ENCODE data around the gene FAM168A. TPM values are rescaled to one million over a fixed set of nuclear protein-coding genes. Genes with fewer than 3 reads are reported as not detected.
A peak's percentile ranks its signal among the peaks of the same experiment; 100 is the strongest.
"Not testable (repeated sequence)": the region's sequence is repeated elsewhere in the genome, so short reads cannot be mapped to it uniquely, and the experiment has no call there.

The FAM168A gene
- total RNA-seq, 1 donor from 2014 or later: 9.7 TPM

DNA sequence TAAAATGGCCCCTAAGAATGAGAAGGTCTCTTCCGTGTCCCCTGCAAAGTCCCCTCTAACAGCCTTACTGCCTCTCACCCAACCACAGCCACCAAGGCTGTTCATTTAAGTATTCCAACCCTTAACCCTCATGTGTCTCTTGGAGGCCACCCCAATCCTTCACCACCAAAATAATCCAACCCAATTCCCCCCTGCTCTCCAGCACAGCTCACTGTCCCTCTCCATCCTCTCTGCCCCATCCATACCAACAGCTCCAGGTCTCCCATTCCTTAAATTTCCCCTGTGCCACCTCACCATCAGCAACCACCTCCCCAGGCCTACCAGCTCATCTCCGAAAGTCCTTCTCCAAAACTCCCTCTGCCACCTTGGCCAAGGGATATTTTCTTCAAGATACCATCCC is 1.4 kb downstream of the FAM168A start:
- DNase-seq (ENCODE audit: low read depth in 2 of 2): no peak

DNA sequence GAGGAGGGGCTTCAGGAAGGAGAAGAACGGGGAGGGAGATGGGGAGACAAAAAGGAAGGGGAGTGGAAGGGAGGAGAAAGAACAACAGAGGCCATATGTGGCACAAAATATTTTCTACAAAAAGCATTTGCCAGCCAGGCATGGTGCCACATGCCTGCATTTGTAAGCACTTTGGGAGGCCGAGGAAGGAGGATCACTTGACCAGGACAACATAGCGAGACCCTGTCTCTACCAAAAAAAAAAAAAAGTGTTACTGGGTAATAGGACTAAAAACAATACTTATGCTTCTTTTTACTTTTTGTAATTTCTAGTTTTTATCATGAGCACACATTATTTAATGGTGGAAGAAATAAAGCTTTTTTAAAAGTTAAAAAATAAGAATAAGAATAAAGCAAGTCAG is 5.3 kb downstream of the FAM168A start:
- no peak for DNase-seq (ENCODE audit: low read depth in 2 of 2)

DNA sequence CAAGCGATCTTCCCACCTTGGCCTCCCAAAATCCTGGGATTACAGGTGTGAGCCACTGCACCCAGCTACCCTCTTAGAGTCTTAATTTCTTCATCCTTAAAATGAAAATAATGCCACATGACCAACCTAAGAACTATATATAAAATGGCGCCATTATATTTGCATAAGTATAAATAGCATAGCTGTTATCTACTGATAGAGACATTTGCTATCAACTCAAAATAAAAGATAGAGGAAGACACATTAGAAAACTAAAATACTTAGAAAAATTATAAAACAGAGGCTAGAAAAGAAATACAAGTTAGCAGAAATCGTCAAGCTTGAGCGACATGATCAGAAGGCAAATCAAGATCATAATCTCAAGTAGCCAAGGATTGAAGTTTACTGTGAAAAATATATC is 6.2 kb downstream of the FAM168A start:
- DNase-seq (ENCODE audit: low read depth in 2 of 2): no peak

DNA sequence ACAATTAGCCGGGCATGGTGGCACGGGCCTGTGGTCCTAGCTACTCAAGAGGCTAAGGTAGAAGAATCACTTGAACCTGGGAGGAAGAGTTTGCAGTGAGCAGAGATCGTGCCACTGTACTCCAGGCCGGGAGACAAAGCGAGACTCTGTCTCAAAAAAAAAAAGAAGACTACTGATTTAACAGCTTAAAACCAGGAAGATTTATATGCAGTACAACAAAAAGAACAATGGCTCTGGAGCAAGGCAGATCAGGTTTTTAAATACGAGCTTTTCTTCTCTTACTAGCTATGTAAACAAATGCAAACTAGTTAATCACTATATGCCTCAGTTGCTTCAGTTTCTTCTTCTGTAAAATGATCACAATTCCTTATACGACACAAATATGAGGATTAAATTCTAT is 6.9 kb downstream of the FAM168A start:
- DNase-seq (ENCODE audit: low read depth in 2 of 2): no peak

DNA sequence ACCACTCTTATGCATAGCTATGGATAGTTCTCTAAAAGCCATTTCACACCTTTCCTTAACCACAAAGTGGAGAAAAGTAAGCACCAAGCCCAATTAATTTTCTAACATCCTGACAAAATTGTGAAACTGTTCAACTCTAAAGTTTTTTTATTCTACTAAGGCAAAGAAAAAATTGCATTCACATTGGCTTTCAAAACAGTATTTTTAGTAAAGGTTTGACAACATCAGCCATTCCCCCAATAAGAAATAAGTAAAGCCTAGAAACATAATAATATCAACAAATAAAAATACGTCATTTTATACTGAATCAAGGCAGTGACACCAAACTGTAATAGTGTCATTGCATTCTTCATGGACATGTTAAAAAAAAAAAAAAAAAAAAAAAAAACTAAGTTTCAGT is 11.1 kb downstream of the FAM168A start:
- no peak for DNase-seq (ENCODE audit: low read depth in 2 of 2)

DNA sequence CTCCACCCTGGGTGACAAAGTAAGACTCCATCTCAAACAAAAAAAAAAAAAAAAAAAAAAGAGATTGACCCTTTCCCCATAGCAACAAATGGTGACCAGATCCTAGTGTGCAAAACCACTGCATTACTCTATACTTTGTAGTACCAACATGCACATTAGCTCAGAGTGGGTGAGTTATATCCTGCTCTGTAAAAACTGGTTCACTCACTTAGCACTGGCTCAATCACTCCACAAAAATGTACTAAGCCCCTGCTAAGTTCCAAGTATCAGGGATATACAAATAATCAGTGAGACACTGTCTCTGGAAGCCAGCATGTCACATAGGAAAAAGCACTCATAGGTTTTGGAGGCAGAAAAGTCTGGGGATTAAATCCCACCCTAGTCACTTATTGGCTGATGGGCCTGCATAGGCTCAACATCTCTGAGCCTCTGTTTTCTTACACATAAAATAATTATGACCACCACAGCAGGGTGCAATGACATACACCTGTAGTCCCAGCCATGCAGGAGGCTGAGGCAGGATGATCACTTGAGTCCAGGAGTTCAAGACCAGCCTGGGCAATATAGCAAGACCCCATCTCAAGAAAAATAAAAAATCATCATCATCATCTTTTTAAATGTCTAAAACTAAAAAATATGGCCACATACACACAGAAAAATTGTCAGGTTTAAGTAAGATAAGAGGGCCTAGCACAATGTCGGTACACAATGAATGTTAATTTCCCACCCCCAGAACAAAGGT is 11.9 kb downstream of the FAM168A start:
- peak in 1 of 2 donors; percentile 6 for DNase-seq (ENCODE audit: low read depth in 2 of 2)

DNA sequence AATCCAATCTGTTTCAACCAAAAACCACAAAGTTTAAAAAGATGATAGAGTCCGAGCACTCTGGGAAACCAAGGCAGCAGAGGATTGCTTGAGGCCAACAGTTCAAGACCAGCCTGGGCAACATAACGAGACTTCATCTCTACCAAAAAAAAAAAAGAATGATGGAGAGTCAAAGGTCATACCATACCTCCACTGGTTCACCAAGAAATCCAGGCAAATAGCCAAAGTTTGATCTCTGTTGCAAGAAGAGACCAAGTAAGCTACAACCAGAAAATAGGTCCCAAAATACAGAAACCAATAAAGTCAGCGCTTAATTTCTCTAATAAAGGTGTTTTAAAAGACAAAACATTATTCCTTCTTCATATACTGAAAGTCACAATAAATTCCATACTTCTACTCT is 13.1 kb downstream of the FAM168A start:
- DNase-seq (ENCODE audit: low read depth in 2 of 2): no peak

DNA sequence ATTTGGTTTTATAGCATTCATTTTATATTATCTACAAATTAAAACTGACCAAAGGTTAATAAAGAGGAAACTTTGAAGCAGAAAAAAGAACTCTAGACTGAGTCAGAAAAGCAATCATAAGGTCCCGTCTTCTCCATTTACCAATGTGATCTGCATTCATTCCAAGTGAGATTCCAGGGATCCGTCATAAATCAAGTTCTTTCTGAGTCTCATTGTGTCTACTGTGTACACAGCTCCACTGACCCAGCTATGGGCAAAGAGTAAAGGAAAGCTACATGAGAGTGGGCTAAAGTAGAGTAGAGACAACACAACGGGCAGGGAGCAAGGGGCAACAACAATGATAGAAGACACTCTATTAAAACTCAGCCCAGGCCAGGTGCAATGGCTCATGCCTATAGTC is 15.3 kb downstream of the FAM168A start:
- no peak for DNase-seq (ENCODE audit: low read depth in 2 of 2)

DNA sequence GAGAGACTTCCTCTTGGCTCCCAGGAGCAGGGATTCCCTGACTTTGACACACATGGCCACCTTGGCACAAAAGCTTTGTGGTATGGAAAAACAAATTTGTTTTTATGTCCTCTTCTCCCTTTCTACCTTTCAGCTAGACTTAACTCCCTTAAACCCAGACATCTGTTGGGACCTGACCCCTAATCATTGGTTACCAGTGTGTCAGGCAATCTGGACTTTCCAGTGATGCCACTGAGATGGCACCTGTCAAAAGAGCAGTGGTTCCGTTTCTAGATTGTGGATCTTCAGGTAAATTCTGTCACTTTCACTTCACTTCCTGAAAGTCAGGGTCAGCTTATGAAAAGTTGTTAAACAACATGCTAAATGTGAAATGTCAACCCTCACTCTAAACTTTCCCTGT is 17.2 kb downstream of the FAM168A start:
- not testable (repeated sequence) for DNase-seq (ENCODE audit: low read depth in 2 of 2)

DNA sequence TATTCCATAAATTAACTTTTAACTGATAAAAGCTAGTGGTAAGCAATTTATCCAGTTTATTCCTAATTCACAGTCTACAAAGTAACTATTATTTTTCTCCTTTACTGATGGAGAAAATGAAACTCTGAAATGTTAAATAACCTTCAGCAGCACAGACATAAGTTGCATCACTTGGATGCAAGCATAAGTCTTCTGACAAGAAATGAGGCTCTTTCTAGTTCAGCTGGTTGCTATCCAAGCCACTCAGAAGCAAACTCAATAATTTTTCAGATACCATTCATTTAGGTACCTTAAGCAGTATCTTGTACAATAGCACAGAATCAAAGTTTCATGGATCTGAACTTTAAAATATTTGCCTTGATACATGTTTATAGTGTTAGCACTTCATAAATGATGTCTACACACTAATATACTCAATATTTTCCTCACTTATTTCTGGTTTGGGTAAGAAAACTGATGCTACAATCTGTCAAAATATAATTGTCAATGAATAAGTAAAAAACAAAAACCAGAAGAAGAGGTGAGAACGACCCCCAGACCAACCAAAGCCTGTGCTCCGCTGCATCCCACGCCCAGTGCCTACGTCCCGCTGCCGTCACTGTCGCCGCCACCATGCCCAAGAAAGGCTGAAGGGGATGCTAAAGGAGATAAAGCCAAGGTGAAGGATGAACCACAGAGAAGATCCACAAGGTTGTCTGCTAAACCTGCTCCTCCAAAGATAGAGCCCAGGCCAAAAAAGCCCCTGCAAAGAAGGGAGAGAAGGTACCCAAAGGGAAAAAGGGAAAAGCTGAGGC is 18.1 kb downstream of the FAM168A start:
- DNase-seq (ENCODE audit: low read depth in 2 of 2): no peak

DNA sequence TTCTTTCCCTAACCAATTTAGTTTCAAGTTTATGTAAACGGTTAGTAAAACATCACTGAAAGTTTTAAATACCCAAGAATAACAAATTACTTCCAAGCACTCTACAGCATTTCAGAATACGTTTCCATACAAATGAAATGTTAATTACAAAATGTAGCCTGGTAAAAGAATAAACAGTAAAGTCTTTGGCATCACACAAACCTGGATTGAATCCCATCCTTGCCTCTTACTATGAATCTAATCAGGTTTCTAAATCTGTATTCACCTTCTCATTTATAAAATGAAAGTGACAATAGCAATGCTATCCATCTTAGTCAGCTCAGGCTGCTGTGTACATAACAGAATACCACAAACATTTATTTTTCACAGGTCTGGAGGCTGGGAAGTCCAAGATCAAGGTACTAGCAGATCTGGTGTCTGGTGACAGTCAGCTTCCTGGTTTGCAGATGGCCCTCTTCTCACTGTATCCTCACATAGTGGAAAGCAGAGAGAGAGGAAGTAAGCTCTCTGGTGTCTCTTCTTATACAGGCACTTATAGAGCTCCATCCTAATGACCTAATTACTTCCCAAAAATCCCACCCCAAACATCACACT is 19.2 kb downstream of the FAM168A start:
- no peak for DNase-seq (ENCODE audit: low read depth in 2 of 2)

DNA sequence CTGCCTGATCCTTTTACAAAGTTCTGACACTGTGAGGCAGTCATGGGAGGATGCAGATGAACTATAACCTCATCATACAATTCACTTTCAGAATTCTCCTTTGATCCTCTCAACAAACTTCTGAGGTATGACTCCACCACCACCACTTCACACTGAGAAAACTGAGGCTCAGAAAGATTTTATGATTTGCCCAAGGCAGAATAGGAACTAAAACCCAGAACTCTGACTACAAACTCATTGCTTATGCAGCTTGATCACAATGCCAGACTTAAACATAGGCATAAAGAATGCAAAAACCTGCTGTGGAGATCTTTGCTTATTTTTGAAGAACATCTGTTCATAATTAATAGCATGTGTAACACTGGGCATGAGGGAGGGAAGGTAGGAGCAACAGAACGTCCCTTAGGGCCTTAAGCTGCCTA is 20.4 kb downstream of the FAM168A start:
- no peak for DNase-seq (ENCODE audit: low read depth in 2 of 2)

DNA sequence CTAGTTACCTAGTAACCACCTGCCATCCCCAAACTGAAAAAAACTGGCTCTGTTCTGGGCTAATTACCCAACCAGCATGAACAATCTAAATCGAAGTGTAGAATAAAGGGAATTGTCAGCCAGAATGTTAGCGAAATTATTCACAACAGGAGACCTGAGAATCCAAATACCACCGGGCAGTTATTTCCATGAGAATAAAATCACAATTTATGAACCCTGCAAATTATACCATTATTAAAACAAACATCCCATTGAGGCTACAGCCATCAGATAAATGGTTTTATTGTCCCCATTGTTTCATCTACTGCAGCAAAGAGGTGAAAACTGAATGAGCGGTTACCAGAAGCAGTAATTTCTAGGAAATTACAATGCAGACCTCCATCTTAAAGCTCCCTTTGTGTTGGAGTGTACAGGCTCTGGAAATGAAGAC is 21.7 kb downstream of the FAM168A start:
- DNase-seq (ENCODE audit: low read depth in 2 of 2): no peak

DNA sequence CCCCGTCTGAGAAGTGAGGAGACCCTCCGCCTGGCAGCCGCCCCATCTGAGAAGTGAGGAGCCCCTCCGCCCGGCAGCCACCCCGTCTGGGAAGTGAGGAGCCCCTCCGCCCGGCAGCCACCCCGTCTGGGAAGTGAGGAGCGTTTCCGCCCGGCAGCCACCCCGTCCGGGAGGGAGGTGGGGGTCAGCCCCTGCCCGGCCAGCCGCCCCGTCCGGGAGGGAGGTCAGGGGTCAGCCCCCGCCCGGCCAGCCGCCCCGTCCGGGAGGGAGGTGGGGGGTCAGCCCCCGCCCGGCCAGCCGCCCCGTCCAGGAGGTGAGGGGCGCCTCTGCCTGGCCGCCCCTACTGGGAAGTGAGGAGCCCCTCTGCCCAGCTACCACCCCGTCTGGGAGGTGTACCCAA is 25.9 kb downstream of the FAM168A start:
- DNase-seq (ENCODE audit: low read depth in 2 of 2): not testable (repeated sequence)

DNA sequence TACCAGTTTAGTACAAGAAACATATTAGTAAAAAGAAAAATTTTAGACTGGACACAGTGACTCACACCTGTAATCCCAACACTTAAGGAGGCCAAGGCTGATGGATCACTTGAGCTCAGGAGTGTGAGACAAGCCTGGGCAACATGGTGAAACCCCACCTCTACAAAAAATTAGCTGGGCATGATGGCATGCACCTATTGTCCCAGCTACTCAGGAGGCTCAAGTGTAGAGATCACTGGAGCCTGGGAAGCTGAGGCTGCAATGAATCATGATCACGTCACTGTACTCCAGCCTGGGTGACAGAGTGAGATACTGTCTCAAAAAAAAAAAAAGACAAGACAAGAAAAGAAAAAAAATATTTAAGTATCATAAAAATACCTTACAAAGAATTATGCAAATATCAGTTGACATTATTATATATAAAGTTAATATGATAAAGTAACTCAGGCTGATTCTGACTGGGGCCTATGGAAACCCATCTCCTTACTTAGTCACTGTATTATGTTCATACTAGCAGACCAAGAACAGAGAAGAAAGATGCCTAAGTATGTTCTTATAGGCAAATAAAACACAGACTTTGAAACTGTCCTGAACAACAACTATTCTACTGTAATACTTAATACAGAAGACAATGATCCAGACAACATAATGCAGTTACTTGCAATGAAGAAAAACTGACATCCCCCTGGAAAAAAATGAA is 27.3 kb downstream of the FAM168A start:
- peak in 1 of 2 donors; percentile 70 for DNase-seq (ENCODE audit: low read depth in 2 of 2)

DNA sequence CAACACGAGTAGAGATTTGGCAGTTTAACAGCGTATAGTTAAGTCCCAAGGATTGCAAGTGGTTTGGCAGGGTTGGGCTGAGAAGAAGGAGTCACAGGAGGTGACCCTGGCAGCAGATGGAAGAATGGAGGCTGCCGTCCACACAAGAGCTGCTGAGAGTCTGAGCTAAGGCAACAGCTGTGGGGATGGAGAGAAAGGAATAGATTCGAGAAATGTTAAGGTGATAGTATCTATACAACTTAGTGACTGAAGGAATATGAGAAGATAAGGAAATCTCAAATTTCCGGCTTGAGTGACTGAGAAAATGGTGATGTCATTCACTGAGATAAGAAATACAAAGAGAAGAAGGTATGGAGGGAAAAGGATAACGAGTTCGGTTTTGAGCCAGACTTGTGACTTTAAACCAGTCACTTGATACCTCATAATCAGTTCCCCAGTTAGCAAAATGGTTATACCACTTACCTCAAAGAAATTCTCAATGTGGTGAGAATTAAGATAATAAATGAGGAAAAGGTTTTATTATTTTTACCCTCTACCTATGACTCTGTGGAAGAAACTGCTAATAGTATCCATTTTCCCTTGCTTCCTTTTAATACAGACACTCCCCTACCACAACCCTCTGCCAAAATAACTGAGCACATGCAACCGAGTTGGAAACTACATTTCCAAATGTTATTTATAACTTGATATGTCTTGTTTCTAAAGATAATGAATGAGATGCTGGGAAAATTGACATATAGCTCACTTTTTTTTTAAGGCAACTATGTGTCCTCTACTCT is 30.7 kb downstream of the FAM168A start:
- peak in 1 of 2 donors; percentile 14 for DNase-seq (ENCODE audit: low read depth in 2 of 2)

DNA sequence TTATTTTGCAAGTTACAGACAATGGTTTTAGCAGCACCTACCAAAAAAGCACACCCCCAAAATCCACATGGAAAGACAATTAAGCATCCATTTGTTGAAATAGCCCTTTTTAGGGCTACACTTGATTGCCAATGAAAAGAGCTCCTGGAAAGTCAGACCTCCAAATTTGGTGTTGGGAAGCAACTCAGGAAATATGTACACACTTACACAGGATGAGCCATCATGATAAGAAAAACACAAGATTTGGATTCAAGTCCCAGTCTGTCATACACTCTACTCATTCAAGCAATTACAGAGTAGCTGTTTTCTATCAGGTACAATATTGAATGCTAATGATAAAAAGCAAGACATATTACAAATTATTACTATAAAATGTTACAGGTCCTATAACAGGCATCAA is 31.5 kb downstream of the FAM168A start:
- DNase-seq (ENCODE audit: low read depth in 2 of 2): peak in 1 of 2 donors; percentile 34

DNA sequence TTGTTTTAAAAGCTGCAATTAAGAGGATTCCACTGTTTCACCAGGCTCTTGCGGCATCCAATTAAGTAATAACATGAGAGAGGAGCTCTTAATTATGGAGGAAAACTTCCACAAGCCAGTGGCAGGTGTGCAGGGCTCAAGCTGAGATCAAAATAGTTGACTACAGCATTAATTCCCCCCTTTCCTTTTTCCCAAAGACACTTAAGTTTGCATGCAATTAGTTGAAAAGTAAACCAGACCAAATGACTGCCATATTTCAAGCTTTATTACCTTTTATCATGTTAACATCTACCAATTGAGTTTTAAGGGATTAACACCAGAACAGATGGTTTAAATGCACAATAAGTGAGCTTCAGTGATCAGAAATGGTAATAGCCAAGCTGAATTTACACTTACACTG is 32.1 kb downstream of the FAM168A start:
- no peak for DNase-seq (ENCODE audit: low read depth in 2 of 2)

DNA sequence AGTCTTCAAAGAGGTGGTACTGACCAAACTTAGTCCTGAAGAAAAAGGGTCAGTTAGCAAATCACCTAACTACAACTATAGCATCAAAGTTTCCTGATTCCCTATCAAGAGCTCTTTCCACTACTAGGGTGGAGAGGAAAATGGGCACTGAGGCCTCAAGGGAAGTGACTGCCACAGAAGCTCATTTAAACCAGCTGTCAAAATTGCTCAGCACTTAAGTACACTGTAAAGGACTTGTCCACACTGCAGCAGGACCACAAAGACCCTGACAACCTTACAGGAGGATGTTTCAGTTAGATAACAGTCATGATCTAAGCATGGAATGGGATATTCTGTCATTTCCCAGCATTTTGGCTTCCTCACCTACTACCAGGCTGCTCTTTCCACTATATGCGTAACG is 33.0 kb downstream of the FAM168A start:
- peak in 1 of 2 donors; percentile 1 for DNase-seq (ENCODE audit: low read depth in 2 of 2)

DNA sequence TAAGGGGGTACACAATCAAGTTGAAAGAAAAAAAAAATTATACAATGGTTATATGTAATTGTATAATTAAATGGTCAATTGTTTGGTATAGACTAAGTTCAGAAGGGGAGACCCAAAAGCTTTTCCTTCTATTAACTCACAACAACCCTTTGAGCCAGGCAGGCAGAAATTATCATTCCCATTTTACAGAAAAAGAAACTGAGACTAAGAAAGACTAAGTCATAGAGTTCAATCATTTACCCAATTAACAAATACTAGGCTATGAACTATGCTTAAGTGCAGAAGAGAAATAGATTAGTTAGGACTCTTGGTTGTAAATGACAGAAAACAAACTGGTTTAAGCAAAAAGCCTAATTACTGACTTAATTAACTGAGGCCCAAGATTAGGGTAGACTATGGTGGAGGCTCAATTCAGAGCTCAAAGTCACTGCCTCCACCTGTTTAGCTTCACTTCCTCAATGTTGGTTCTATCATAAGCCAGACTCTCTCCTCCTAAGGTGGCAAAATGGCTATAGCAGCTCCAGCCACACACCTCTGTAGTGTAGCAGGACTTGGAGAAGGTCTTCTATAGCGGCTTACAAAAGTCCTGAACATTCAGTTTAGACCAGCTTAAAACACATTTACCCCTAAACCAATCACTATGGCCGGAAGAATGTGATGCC is 34.2 kb downstream of the FAM168A start:
- DNase-seq (ENCODE audit: low read depth in 2 of 2): no peak

DNA sequence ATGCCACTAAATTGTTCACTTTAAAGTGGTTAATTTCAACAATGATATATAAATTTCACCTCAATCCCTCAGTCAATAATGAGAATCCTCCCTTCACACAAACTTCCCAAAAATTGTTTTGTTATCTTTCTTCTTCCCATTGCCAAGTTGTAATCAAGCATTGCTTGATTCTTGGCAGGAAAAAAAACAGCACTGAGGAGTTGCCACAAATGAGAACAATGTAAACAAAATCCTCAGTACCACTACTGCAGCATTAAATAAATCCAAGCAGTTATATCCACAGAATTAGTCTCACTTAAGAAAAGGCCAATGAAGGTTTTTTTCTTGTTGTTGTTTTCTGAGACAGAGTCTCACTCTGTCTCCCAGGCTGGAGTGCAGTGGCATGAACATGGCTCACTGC is 38.2 kb downstream of the FAM168A start:
- no peak for DNase-seq (ENCODE audit: low read depth in 2 of 2)

Measured in lung microvascular endothelial cell (primary cell).